Forelimb muscle (tissue), 1 donor: Measurements from ENCODE around the gene TLCD5. TPM values are rescaled to one million over a fixed set of nuclear protein-coding genes. Genes with fewer than 3 reads are reported as not detected.

Experiments used
- DNase-seq: peaks from one replicate; pipeline ENCODE4 v3.0.0-alpha.2; 2013; ENCODE audit warnings: low read depth
- polyA plus RNA-seq: library from polyadenylated mRNA; unstranded; fragments of 120-200 nt; gene quantifications from one replicate; pipeline ENCODE4 v1.2.1, GENCODE V29; 2013; ENCODE audit not compliant: insufficient read length

The TLCD5 gene
- polyA plus RNA-seq, 1 donor = 9.6 TPM

GRCh38 chr11:120307476-120307875 is 17.6 kb upstream of the TLCD5 start:
- DNase-seq = no peak

DNA sequence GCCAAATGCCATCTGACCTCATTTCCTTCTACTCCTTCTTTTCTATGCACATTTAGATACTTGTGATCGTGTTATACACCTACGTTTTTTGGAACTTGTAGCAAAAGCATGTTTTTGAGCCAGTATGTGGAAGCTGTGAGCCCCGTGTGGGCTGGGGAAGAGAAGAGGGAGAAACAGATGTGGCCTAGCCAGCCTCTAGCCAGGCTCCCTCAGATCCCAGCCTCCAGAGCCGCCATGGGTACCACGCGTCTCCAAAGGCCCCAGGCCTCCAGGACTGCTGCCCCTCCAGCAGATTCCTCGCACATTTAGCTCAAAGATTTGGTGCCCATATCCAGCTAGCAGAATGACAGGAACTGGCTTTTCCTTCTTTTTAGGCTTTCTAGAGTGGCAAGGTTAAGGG is 17.0 kb upstream of the TLCD5 start:
- no peak for DNase-seq

DNA sequence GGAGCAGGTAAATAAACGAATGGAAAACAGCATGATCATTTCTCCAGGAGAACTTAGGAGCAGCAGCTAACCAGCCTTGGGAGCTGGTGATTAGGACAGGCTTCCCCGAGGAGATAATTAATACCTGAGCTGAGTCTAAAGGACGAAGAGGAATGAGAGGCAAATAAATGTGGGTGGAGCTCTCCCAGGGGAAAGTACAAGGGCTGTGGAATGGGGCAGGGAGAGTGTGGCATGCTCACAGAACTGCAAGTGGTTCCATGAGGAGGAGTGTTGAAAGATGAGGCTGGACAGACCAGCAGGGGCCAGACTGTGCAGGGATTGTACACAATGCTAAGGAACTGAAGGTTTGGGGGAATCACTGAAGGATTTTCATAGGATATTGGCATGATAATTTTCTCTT is 14.2 kb upstream of the TLCD5 start:
- no peak for DNase-seq

DNA sequence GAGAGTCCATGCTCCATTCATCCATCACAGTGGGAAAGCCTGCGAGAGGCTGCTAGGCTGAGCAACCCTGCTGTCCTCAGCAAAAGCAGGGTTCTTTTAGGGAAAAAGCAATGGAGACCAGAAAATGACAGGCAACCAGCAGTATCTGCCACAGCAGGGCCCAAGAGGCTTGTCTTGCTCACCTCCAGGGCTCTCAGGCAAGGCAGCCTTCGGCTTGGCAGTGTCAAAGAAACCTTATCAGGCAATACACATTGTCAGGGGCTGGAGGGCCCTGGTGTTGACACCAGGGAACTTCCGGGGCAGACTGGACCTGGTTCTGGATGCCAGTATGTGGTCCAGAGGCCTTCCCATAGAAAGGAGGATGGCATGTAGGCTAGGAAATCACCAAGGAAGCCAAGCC is 10.2 kb upstream of the TLCD5 start:
- DNase-seq = no peak

DNA sequence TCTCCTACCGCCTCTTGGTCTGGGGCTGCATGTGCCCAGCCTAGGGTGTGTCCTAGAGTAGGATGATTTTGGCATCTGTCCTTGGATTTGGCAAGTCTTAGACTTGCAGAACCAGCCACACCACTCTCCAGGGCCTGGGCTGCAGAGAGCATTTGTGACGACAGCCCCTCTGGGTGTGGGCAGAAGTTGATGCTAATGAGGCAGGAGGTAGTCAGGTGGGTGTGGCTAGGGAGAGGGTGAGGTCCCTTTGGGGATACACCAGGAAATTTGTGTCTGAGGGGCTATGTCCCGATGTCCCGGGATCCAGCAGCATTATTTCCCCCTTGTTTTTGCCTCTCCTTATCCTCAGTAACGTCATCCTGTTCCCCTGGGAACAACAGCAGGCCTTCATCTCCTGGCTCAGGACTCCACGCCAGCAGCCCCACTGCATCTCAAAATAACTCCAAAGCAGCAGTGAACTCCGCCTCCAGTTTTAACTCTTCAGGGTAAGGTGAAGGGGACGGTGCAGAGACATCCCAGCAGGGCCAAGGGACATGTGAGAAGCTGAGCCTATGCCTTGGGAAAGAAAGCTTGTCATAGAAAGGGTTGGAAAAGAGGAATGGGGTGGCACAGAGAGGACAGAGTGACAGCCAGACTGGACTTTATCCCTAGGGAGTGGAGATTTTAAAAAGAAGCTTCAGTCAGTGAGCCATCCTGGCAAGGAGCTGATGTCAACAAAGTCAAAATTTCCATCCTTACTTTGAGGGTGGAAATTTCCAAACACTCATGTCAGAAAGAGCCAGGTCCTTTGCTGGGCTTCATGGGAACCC is 8.0 kb upstream of the TLCD5 start:
- DNase-seq = no peak

DNA sequence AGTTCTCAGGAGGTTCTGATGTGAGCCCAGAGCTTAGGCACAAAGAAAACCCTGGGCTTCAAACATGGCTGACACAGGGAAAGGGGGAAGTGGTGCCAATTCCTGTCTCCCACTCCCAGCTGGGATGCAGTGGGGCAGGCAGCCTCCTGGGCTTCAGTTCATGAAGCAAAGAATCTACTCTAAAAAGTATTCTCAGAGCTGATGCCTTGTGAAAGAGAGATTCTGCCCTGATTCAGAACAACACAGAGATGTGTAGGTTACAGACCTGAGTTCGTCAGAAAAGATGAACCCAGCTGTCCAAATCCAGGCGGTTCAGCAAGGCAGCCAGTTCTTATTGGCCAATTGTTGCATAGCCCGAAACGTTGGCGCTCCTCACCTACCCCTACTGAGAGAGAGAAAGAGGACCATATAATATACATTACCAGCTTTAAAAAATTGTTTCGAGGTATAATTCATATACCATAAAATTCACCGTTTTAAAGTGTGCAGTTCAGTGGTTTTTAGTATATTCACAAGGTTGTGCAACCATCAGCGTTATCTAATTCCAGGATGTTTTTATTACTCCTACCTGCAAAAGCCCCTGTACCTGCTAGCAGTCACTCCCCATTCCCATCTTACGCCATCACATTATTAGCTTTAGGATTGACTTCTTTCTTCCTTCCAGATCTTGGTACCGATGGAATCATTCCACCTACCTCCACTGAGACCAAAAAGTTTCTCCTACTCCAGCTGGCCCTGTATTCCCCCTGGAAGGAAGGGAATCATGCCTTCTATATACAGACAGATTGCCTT is 7.2 kb upstream of the TLCD5 start:
- no peak for DNase-seq

GRCh38 chr11:120318906-120319305 is 6.2 kb upstream of the TLCD5 start:
- DNase-seq = no peak

GRCh38 chr11:120326228-120326627 is 1.1 kb downstream of the TLCD5 start:
- no peak for DNase-seq

DNA sequence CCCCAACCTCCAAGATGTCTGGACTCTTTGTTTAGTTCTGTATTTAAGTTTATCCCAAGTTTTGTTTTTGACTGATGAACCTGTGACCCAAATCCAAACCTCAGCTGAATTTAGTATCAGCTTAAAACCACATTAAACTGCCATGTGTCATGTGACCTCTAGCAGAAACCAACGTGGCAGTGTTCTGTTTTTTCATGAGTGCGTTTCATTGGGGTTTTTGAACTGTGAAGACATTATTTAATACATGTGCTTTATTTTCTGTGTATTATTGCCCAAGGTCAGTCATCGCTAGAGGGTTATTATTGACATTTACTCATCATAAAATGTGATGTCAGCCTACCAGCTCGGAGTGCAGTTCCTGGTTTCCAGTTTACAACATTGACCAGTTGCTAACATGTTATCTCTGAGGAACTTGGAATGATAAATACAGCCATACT is 1.8 kb downstream of the TLCD5 start:
- no peak for DNase-seq

DNA sequence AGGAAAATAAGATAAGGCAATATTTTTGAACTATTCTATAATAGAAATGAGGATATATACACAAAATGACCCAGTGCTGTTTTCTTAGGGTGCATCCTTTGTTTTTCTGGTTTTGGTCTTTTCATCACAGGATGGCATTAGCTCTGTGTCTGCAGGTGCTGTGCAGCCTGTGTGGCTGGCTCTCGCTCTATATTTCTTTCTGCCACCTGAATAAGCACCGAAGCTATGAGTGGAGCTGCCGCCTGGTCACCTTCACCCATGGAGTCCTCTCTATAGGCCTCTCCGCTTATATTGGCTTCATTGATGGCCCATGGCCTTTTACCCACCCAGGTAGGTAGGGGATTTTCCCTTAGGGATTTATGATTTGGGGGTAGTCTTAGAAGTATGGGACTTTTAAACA is 2.2 kb downstream of the TLCD5 start:
- DNase-seq = no peak

GRCh38 chr11:120329556-120329955 is 4.5 kb downstream of the TLCD5 start:
- DNase-seq = no peak

- no peak for DNase-seq
These were observed 4.9 kb downstream of the TLCD5 start for GRCh38 chr11:120330045-120330444.

DNA sequence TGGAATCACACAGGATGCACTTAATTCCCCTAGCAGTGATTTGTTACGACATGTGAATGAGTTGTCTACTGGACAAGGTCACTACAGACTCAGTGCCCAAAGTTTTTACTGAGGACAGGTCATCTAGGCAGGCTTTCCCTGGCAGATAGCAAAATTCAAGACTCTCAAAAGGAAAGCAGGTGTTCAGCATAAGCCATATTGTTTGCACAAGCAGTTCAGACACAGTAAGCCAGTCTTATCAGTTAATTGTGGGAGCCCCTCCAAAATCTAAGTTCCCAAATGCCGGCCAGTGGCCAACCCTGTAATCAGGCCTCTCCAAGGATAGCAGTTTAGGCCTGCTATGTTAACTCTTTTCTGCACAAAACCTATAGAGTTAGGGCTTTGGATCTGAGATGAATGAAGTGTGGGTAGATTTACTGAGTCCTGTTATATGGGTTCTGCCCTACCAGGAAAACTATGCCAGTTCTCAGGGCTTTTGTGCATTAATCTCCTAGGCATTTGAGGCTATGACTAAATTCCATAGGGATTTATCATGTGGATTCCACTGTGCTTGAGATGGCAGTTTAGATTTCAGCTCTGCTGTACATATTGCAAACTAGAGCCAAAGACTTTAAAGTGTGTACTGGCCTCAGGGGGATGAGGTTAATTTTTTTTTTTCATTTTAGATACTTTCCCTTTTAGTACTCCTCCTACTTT is 6.3 kb downstream of the TLCD5 start:
- DNase-seq = no peak

- no peak for DNase-seq
These were observed 8.0 kb downstream of the TLCD5 start for GRCh38 chr11:120332822-120333716.

GRCh38 chr11:120333801-120334200 is 8.7 kb downstream of the TLCD5 start:
- no peak for DNase-seq

DNA sequence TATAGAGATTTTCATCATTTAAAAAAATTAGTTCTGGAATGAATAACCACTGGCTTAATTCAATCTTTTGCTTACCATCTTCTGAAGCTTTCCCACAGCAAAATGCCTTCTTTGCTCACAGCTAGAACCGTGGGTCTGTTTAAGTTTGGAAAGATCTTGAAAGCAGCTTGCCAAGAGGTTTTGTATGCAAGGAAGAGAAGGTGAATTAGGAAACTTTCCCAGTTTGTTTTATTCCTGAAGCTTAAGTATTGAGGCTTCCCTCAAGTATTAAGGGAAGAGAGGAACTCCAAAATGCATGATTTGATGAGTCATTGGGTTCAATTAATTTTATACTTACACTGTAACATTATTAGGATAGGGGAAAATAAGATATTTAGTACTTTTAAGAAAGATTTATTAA is 9.2 kb downstream of the TLCD5 start:
- no peak for DNase-seq

DNA sequence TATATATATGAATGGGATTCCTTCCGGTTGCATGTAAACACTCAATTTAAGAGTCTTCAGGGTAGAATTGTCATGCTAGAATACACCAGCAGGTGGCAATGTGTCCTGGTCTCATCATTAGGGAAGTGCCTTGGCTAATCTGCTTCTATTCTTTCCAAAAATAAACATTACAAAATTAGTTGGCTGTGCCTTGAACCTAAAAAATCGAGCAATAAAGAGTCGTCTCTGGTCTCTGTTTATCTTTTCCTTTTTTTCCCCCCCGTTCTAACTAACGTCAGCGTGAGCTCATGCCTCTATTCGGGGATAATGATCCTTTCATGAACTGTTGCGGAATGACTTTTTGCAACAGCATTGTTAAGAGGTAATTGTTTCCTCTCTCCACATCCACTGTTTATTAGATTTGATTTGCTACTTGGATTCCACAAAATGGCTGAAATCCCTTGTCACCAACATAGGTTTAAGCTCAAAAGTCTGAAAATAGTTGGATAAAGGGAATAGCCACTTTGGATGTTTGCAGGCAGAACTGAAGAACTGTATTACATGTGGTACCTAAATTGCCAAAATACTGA is 9.9 kb downstream of the TLCD5 start:
- peak; percentile 82 for DNase-seq

DNA sequence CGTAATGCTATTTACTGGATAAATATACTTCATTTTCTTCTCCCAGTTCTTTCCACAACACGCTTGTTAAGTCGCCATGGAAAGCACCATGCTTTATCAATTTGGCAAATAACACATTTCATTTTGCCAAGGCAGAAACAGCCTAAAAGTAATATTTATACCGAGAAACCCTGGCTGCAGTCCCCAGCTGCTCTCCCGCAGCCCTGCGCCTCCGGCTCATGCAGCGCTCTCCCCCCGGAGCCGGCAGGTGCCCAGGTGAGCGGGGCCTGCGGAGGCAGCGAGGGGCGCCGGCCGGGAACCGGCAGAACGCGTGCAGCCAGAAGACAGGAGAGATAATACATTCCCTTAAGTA is 10.4 kb downstream of the TLCD5 start:
- no peak for DNase-seq

- peak; percentile 85 for DNase-seq
These were observed 11.0 kb downstream of the TLCD5 start, which contains the start of gene ARHGEF12 for GRCh38 chr11:120335908-120336640. Gene ARHGEF12, plus strand, starts transcription at chr11:120336413. Its CDS starts 831 bp downstream, at chr11:120337244.

DNA sequence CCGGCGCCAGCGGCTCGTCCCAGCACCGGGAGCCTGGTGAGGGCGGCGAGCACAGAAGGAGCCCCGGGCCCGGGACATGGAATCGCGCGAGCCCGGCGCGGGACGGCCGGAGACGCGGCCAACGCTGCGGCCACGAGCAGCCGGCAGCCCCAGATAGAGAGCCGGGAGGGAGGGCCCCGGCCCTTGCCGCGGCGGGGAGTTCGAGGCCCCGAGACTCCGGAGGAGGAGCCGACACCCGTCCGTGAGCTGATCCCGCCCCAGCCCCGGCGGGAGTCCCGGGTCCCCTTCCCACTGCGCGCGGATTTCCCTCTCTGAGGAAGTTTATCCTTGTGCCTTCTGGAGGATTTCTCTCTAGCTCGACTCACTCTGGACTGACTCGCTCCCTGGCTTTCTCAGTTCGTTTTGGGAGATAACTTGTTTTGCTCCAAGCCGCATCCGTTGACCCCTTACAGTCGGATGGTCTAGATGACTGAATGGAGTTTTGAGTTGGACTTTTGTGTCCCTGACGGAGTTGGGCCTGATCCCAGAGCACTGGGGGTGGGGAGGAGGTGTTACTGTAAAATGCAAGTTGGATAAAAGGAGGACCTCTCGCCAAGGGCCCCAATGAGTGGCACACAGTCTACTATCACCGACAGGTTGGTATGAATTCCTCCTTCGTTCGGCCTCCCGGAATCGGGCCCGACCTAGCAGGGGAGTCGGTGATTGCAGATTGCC is 11.7 kb downstream of the TLCD5 start:
- no peak for DNase-seq
